Measurements from ENCODE around the gene ATP10A. TPM values are rescaled to one million over a fixed set of nuclear protein-coding genes. Genes with fewer than 3 reads are reported as not detected.

The ATP10A gene
- total RNA-seq, 1 donor from 2014 or later, result 6.8 TPM

GRCh38 chr15:25742776-25743547 lies 120.2 kb downstream of the ATP10A start:
- TF ChIP-seq, protein P1, sequence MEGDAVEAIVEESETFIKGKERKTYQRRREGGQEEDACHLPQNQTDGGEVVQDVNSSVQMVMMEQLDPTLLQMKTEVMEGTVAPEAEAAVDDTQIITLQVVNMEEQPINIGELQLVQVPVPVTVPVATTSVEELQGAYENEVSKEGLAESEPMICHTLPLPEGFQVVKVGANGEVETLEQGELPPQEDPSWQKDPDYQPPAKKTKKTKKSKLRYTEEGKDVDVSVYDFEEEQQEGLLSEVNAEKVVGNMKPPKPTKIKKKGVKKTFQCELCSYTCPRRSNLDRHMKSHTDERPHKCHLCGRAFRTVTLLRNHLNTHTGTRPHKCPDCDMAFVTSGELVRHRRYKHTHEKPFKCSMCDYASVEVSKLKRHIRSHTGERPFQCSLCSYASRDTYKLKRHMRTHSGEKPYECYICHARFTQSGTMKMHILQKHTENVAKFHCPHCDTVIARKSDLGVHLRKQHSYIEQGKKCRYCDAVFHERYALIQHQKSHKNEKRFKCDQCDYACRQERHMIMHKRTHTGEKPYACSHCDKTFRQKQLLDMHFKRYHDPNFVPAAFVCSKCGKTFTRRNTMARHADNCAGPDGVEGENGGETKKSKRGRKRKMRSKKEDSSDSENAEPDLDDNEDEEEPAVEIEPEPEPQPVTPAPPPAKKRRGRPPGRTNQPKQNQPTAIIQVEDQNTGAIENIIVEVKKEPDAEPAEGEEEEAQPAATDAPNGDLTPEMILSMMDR (conservative IDR thresholded peaks at IDR 0.05), result no peak
- H3K9me3 Mint-ChIP-seq, result peaks cover 3% of the 10 kb centered on the region
- DNase-seq (ENCODE audit: low read depth, low spot score), result no peak

GRCh38 chr15:25742041-25742730 lies 120.9 kb downstream of the ATP10A start:
- H3K27ac Mint-ChIP-seq (ENCODE audit: unreplicated experiment), result peak overlapping the region; percentile 52
- DNase-seq (ENCODE audit: low read depth, low spot score), result peak; percentile 25
- H3K9me3 Mint-ChIP-seq, result peaks cover 3% of the 10 kb centered on the region
- H3K4me3 Mint-ChIP-seq, result peak overlapping the region; percentile 45
- peaks cover 26% of the 10 kb centered on the region for H3K4me1 Mint-ChIP-seq
- no peaks in the 10 kb centered on the region for H3K27me3 Mint-ChIP-seq (ENCODE audit: low read depth)
- H3K36me3 Mint-ChIP-seq (ENCODE audit: low read depth), result peaks cover 4% of the 10 kb centered on the region
- TF ChIP-seq, protein P1 (conservative IDR thresholded peaks at IDR 0.05), result no peak

More at GRCh38 chr15:25742776-25743547, 120.2 kb downstream of the ATP10A start:
- Mint-ChIP-seq H3K27me3 (ENCODE audit: low read depth) (no peaks in the 10 kb centered on the region), H3K4me3 (no peak overlapping the region), H3K4me1 (peaks cover 19% of the 10 kb centered on the region), H3K27ac (ENCODE audit: unreplicated experiment) (peak overlapping the region; percentile 52), H3K36me3 (ENCODE audit: low read depth) (peaks cover 4% of the 10 kb centered on the region)

DNA sequence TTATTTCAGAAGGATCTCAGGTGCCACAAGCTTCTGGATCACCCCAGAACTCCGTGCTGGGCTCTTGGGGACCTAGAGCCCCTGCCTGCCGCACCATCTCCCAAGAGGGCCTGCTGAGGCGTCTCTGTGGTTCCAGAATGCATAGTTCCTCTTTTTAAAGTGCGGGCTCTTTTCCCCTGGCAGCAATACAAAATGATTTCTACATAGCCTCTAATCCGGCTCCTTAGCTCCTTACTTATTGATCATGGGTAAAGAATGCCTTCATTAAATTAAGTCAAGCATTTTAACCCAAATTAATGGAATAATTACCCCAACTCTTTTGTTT lies 121.9 kb downstream of the ATP10A start:
- peaks cover 33% of the 10 kb centered on the region for H3K4me1 Mint-ChIP-seq
- peaks cover 3% of the 10 kb centered on the region for H3K9me3 Mint-ChIP-seq

DNA sequence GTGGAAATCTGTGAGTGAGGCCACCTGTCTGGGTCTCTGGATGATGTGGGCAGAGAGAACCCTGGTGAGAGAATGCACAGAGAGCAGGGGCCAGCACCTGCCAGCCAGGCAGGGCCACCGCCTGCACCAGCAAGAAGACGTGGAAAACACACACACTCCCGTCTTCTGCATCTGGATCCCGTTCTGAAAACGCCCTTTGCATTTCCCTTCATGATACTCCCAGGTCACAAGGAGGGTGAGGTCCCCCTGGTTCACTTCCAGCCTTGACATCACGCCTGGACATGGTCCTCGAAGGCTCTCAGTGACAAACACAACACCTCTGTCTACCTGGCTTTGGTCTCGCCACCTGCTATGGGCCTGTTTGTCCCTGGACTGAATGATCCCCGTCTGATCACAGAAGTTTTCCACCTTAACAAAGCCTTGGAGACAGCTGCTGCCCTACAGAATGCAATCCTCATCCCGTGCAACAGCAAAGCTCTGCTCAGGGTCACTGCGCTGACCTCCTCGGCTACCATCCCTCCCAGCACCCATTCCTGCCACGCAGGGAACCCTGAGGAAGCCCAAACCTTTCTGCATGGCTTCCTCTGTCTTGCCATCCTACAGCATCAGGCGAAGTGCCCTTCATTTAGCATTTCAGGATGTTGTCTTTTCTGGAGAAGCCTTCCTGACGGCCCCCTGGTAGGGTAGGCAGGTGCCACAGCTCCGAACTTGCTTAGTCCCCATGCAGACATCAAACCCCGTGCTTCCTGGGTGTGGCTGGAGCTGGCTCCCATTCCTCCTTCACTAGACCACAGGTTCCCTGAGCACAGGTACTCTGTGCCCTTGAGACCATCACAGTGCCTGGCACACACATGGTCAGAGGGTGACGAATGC lies 122.5 kb downstream of the ATP10A start:
- Mint-ChIP-seq H3K36me3 (ENCODE audit: low read depth) (peaks cover 4% of the 10 kb centered on the region), H3K27me3 (ENCODE audit: low read depth) (no peaks in the 10 kb centered on the region), H3K9me3 (peaks cover 3% of the 10 kb centered on the region), H3K4me1 (peaks cover 33% of the 10 kb centered on the region), H3K27ac (ENCODE audit: unreplicated experiment) (no peak overlapping the region), H3K4me3 (no peak overlapping the region)
- DNase-seq (ENCODE audit: low read depth, low spot score), result no peak
- TF ChIP-seq, protein P1 (conservative IDR thresholded peaks at IDR 0.05), result no peak

More for the DNA sequence above, 121.9 kb downstream of the ATP10A start:
- Mint-ChIP-seq H3K36me3 (ENCODE audit: low read depth) (peaks cover 4% of the 10 kb centered on the region), H3K27ac (ENCODE audit: unreplicated experiment) (no peak overlapping the region), H3K27me3 (ENCODE audit: low read depth) (no peaks in the 10 kb centered on the region), H3K4me3 (no peak overlapping the region)
- DNase-seq (ENCODE audit: low read depth, low spot score), result no peak
- TF ChIP-seq, protein P1 (conservative IDR thresholded peaks at IDR 0.05), result no peak

DNA sequence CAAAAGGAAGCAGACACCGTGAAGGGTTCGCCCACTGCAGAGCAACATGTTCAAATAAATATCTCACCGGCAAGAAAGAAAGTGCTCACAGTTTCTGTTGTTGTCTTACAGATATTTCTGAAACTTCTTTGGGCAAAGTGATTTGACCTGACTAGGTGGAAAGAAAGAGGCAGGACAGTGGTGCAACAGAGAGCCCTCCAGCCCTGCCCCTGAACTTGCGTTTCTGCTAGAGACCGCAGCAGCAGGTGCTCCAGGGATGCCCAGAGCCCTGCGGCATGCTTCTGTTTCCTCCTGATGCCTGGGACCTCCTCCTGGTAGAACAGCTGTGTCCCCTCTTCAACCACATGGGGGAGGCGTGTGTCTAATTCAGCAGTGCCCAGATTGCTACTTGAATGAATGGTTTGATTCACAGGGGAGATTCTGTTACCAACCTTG lies 123.4 kb downstream of the ATP10A start:
- no peak overlapping the region for H3K27ac Mint-ChIP-seq (ENCODE audit: unreplicated experiment)
- TF ChIP-seq, protein P1 (conservative IDR thresholded peaks at IDR 0.05), result peak; percentile 43
- H3K27me3 Mint-ChIP-seq (ENCODE audit: low read depth), result no peaks in the 10 kb centered on the region
- peaks cover 39% of the 10 kb centered on the region for H3K4me1 Mint-ChIP-seq
- DNase-seq (ENCODE audit: low read depth, low spot score), result peak; percentile 14
- no peak overlapping the region for H3K4me3 Mint-ChIP-seq
- peaks cover 4% of the 10 kb centered on the region for H3K36me3 Mint-ChIP-seq (ENCODE audit: low read depth)
- peaks cover 3% of the 10 kb centered on the region for H3K9me3 Mint-ChIP-seq

Measured in neural crest cell (in vitro differentiated cells).